Parathyroid adenoma (tissue), 2 donors: ENCODE results near the gene AMPD3.

Source experiments
- H2AFZ ChIP-seq: fragments of 300-600 bp; sonication (generic); one replicate; pipeline ENCODE4 v1.7.0; 2017; ENCODE audit warnings: antibody characterized with exemption, mild to moderate bottlenecking
- H3K27ac ChIP-seq: fragments of 300-600 bp; sonication (generic); one replicate; pipeline ENCODE4 v1.7.0; 2017
- H3K27me3 ChIP-seq: fragments of 300-600 bp; sonication (generic); one replicate; pipeline ENCODE4 v1.7.0; 2017; ENCODE audit warnings: low read length; ENCODE audit not compliant: control insufficient read depth, insufficient read depth
- H3K36me3 ChIP-seq: fragments of 300-600 bp; sonication (generic); one replicate; pipeline ENCODE4 v1.7.0; 2017; ENCODE audit warnings: low read length; ENCODE audit not compliant: control insufficient read depth, insufficient read depth
- H3K4me1 ChIP-seq: fragments of 300-600 bp; sonication (generic); one replicate; pipeline ENCODE4 v1.7.0; 2017; ENCODE audit warnings: control low read depth
- H3K4me2 ChIP-seq: fragments of 300-600 bp; sonication (generic); one replicate; pipeline ENCODE4 v1.7.0; 2017; ENCODE audit warnings: low read length
- H3K4me3 ChIP-seq: fragments of 300-600 bp; sonication (generic); one replicate; pipeline ENCODE4 v1.7.0; 2017; ENCODE audit warnings: low read depth, low read length
- H3K79me2 ChIP-seq: fragments of 300-600 bp; sonication (generic); one replicate; pipeline ENCODE4 v1.7.0; 2017; ENCODE audit warnings: control low read depth
- H3K9ac ChIP-seq: fragments of 300-600 bp; sonication (generic); one replicate; pipeline ENCODE4 v1.7.0; 2017; ENCODE audit warnings: mild to moderate bottlenecking
- H3K9me3 ChIP-seq: fragments of 300-600 bp; sonication (generic); one replicate; pipeline ENCODE4 v1.7.0; 2017; ENCODE audit warnings: low read length; ENCODE audit not compliant: control insufficient read depth
- TF ChIP-seq, protein P1 (sequence below): fragments of 300-600 bp; sonication (generic); IDR thresholded peaks from one replicate; pipeline ENCODE4 v1.7.0; 2017; ENCODE audit warnings: antibody characterized with exemption, mild to moderate bottlenecking
- donor health status: primary hyperparathyroidism.

The AMPD3 gene

DNA sequence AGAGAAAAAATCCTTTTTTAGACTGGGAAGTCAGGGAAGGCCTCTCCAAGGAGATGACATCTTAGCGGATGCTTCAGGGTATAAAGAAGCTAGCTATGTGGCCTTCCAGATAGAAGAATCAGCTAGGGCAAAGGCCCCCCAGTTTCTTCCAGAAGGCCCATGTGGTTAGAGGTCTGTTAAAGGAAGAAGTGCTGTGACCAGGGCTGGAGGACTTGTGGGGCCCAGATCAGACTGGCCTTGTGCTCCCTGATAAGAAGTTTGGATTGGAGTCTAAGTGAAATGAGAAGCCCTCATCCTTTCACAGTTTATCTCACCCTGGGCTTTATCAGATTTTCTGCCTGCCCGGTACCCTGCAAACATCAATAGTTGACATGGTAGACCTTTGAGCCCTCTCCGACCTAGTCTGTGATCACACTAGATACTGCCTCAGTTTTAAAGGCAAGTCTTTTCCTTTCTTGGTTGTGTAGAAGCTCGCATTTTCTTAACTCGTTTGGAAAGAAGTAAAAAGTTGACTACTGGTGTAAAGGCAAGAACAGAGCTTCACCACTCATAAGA is 7.8 kb downstream of the AMPD3 start:
- peaks cover 16% of the 10 kb centered on the region for H3K4me1 ChIP-seq
- no peak overlapping the region for H3K4me3 ChIP-seq
- TF ChIP-seq, protein P1, sequence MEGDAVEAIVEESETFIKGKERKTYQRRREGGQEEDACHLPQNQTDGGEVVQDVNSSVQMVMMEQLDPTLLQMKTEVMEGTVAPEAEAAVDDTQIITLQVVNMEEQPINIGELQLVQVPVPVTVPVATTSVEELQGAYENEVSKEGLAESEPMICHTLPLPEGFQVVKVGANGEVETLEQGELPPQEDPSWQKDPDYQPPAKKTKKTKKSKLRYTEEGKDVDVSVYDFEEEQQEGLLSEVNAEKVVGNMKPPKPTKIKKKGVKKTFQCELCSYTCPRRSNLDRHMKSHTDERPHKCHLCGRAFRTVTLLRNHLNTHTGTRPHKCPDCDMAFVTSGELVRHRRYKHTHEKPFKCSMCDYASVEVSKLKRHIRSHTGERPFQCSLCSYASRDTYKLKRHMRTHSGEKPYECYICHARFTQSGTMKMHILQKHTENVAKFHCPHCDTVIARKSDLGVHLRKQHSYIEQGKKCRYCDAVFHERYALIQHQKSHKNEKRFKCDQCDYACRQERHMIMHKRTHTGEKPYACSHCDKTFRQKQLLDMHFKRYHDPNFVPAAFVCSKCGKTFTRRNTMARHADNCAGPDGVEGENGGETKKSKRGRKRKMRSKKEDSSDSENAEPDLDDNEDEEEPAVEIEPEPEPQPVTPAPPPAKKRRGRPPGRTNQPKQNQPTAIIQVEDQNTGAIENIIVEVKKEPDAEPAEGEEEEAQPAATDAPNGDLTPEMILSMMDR = no peak
- H3K79me2 ChIP-seq = peaks cover 14% of the 10 kb centered on the region
- no peaks in the 10 kb centered on the region for H3K27me3 ChIP-seq
- H3K27ac ChIP-seq = peak overlapping the region; percentile 56
- H3K36me3 ChIP-seq = no peaks in the 10 kb centered on the region
- no peak overlapping the region for H2AFZ ChIP-seq
- H3K9me3 ChIP-seq = no peaks in the 10 kb centered on the region
- H3K9ac ChIP-seq = no peak overlapping the region
- no peak overlapping the region for H3K4me2 ChIP-seq

DNA sequence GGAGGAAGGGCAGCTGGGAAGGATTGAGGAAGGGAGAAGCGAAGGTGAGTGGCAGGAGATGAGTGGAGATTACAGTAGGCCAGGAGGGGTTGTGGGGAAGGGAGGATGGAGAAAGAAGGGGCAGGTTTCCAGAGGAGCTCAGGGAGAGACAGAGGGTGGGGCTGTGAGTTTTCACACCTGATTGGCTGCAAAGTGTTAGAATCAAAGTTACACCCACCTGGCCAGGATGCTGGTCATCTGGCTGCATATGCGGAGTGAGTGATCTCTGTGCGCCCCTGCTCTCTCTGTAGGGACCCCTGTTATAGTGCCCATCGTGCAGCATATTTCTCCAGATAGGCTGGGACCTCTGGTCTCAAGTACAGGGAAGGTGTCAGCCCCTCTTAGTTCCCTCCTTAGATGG is 18.3 kb downstream of the AMPD3 start:
- Histone ChIP-seq H3K9me3 (no peaks in the 10 kb centered on the region), H3K4me2 (no peak overlapping the region), H3K79me2 (no peaks in the 10 kb centered on the region), H3K9ac (no peak overlapping the region), H3K36me3 (no peaks in the 10 kb centered on the region), H3K27ac (no peak overlapping the region), H3K4me3 (no peak overlapping the region), H3K27me3 (no peaks in the 10 kb centered on the region), H3K4me1 (no peaks in the 10 kb centered on the region), H2AFZ (no peak overlapping the region)
- TF ChIP-seq, protein P1 = no peak

DNA sequence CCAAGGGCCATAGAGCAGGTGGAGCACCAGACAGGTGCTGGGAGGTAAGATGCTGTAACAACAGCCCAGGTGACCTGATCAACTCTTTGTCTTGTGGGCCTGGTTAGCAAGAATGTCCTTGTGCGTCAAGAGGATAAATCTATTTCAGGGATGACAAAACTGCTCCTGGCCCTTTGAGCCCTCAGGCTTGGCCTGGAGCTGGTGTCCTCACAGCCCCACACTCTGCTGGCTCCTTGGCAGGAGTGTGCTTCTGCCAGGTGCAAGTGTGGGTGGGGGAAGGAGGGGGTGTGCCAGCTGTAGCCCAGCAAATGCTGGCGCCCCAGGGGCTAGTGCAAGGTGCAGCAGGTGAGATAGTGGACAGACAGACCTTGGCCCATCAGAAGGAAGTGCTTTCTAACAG is 19.5 kb downstream of the AMPD3 start:
- H3K4me1 ChIP-seq = no peaks in the 10 kb centered on the region
- no peaks in the 10 kb centered on the region for H3K79me2 ChIP-seq
- no peak overlapping the region for H3K4me2 ChIP-seq
- H3K36me3 ChIP-seq = no peaks in the 10 kb centered on the region
- no peaks in the 10 kb centered on the region for H3K9me3 ChIP-seq
- no peak overlapping the region for H3K27ac ChIP-seq
- no peak overlapping the region for H2AFZ ChIP-seq
- no peak overlapping the region for H3K9ac ChIP-seq
- no peaks in the 10 kb centered on the region for H3K27me3 ChIP-seq
- TF ChIP-seq, protein P1 = no peak
- H3K4me3 ChIP-seq = no peak overlapping the region

DNA sequence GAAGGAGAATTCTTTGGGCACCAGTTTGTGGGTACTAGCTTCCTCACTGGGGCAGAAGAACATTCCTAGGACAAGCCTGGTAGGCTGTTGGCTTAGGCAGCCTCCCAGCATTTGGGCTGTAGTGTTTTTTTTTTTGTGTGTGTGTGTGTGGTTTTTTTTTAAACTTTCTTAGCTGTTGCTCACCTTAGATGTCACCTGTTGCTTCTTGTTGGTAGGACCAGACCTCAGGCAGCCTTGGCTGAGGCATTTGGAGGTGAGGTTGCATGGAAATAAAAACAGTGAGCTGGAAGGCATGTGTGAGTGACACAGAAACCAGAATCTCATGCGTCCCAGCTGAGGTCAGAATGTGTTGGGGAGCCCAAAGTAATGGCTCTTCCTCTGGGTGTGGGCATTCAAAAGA is 21.3 kb downstream of the AMPD3 start:
- TF ChIP-seq, protein P1 = no peak
- H3K79me2 ChIP-seq = no peaks in the 10 kb centered on the region
- no peak overlapping the region for H2AFZ ChIP-seq
- H3K4me2 ChIP-seq = no peak overlapping the region
- H3K4me1 ChIP-seq = peaks cover 2% of the 10 kb centered on the region
- H3K9ac ChIP-seq = no peak overlapping the region
- no peaks in the 10 kb centered on the region for H3K36me3 ChIP-seq
- no peak overlapping the region for H3K4me3 ChIP-seq
- H3K27me3 ChIP-seq = no peaks in the 10 kb centered on the region
- H3K9me3 ChIP-seq = no peaks in the 10 kb centered on the region
- H3K27ac ChIP-seq = no peak overlapping the region

DNA sequence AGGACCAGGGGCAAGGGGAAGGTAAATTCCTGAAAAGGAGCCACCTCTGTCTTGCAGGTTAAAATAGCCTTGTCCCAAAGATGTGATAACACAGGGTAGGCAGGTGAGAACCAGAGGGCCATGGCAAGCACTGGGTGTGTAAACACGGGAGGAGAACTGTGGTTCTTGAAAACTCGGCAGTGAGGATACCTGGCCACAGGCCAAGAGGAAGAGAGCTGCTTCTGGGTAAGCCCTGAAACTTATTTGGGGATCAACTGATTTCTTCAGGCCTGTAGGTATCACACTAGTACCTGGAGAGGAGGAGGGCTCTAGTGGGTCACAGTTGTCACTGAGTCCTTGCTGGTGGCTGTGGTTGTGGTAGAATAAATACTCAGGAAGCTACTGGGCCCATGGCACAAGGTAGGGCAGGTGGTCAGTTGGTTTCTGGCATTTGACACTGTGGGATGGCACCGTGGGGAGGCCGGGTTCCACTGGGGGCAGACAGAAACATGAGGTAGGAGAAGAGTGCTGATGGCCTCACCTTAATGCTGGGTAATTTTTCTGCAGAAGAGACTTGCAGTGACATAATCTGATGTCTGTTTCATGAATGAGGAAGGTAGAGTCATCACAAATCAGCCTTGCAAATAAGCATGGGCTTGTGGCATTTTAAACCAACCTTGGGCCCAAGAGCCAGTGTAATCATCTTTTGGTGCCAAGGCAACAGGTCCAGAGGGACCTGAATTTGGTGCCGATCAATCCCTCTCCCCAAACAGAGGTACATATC is 22.0 kb downstream of the AMPD3 start:
- Histone ChIP-seq H3K9me3 (no peaks in the 10 kb centered on the region), H3K36me3 (no peaks in the 10 kb centered on the region)
- TF ChIP-seq, protein P1 = no peak

More for the DNA sequence above, 22.0 kb downstream of the AMPD3 start:
- no peaks in the 10 kb centered on the region for H3K79me2 ChIP-seq
- no peak overlapping the region for H3K4me2 ChIP-seq
- peaks cover 2% of the 10 kb centered on the region for H3K4me1 ChIP-seq
- H2AFZ ChIP-seq = no peak overlapping the region
- no peaks in the 10 kb centered on the region for H3K27me3 ChIP-seq
- H3K9ac ChIP-seq = no peak overlapping the region
- no peak overlapping the region for H3K27ac ChIP-seq
- no peak overlapping the region for H3K4me3 ChIP-seq
